PC-3 (cell line): ENCODE data around the gene TNPO2.

Source experiments
- EZH2 ChIP-seq: fragments of 300-600 bp; sonication (generic); IDR thresholded peaks from one replicate; pipeline ENCODE4 v1.6.1; 2017; ENCODE audit warnings: antibody characterized with exemption, mild to moderate bottlenecking, low read length; ENCODE audit not compliant: unreplicated experiment
- EZH2phosphoT487 ChIP-seq: fragments of 300-600 bp; sonication (generic); IDR thresholded peaks from 2 replicates; pipeline ENCODE4 v1.6.1; 2018; ENCODE audit warnings: mild to moderate bottlenecking, antibody characterized with exemption, low read length, borderline replicate concordance
- TF ChIP-seq, protein P1 (sequence below): fragments of 300-600 bp; sonication (generic); conservative IDR thresholded peaks from 2 replicates; pipeline ENCODE4 v1.5.1; 2017; ENCODE audit warnings: antibody characterized with exemption, low read depth, mild to moderate bottlenecking, low read length

DNA sequence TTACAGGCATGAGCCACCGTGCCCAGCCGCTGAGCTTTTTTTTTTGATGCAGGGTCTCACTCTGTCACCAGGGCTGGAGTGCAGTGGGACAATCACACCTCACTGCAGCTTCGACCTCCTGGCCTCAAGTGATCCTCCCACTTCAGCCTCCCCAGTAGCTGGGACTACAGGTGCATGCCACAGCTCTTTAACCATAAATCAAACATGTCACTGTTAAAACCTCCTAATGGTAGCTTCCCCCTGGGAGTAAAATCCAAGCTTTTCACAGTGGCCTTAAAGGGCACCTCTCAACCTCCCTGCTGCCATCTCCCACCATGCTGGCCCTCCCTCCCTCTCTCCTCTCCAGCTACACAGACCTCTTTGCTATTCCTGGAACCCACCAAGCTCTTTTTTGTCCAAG is 37.9 kb downstream of the TNPO2 start:
- TF ChIP-seq, protein P1, sequence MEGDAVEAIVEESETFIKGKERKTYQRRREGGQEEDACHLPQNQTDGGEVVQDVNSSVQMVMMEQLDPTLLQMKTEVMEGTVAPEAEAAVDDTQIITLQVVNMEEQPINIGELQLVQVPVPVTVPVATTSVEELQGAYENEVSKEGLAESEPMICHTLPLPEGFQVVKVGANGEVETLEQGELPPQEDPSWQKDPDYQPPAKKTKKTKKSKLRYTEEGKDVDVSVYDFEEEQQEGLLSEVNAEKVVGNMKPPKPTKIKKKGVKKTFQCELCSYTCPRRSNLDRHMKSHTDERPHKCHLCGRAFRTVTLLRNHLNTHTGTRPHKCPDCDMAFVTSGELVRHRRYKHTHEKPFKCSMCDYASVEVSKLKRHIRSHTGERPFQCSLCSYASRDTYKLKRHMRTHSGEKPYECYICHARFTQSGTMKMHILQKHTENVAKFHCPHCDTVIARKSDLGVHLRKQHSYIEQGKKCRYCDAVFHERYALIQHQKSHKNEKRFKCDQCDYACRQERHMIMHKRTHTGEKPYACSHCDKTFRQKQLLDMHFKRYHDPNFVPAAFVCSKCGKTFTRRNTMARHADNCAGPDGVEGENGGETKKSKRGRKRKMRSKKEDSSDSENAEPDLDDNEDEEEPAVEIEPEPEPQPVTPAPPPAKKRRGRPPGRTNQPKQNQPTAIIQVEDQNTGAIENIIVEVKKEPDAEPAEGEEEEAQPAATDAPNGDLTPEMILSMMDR = no peak
- TF ChIP-seq EZH2 (no peak), EZH2phosphoT487 (no peak)
